ENCODE data around the gene KCNH2. TPM values are rescaled to one million over a fixed set of nuclear protein-coding genes. Genes with fewer than 3 reads are reported as not detected.

KCNH2 gene
- polyA plus RNA-seq, 1 of the 3 experiments (the other 2 are of a cell fraction) = 2.2 TPM

GRCh38 chr7:150931199-150931869, 46.8 kb downstream of the KCNH2 start:
- H3K79me2 ChIP-seq (ENCODE audit: insufficient read depth) = no peaks in the 10 kb centered on the region
- peaks cover 0 to 34% of the 10 kb centered on the region in 2 experiments; a peak in 2 of 4 replicates for H3K4me1 ChIP-seq (ENCODE audit: control insufficient read depth in 1 of 2, insufficient read depth in 2 of 2, low read depth in 1 of 2, low read length in 1 of 2)
- no peaks in the 10 kb centered on the region for H3K9me2 ChIP-seq
- no peaks in the 10 kb centered on the region for H3F3A ChIP-seq (replicated peaks; ENCODE audit: insufficient read depth)
- CTCF ChIA-PET = interaction anchor here (1.0 to 8.5 kb wide), 28 partner anchors 8 to 156 kb away, joined by 3 to 86 read pairs (median 6); no protein-coding TSS in a partner anchor
- no peaks in the 10 kb centered on the region for H3K36me3 ChIP-seq (replicated peaks in 1 of 2; ENCODE audit: control insufficient read depth in 1 of 2, insufficient read depth in 2 of 2, low read length in 1 of 2)
- DNase-seq = peak; percentile 83
- TF ChIP-seq TEAD4 (IDR thresholded peaks at IDR 0.05; ENCODE audit: borderline replicate concordance, insufficient read depth) = no peak
- no peak for TF ChIP-seq USF2 (IDR thresholded peaks at IDR 0.05; ENCODE audit: borderline replicate concordance, low read depth, low read length)
- no peak for TF ChIP-seq NFIC (IDR thresholded peaks at IDR 0.05; ENCODE audit: borderline replicate concordance)
- TF ChIP-seq YY1 (IDR thresholded peaks at IDR 0.05; ENCODE audit: low read depth) = no peak
- TF ChIP-seq MXI1 (IDR thresholded peaks at IDR 0.05; ENCODE audit: low read depth, low read length) = peak; percentile 27; the same call in 1 of the 2 replicates
- TF ChIP-seq TCF12 (IDR thresholded peaks at IDR 0.05) = no peak
- no peak for TF ChIP-seq MAX (IDR thresholded peaks at IDR 0.05; ENCODE audit: low read depth)
- TF ChIP-seq IRF3 (IDR thresholded peaks at IDR 0.05; ENCODE audit: low read depth, low read length) = no peak
- no peak for TF ChIP-seq EZH2phosphoT487 (IDR thresholded peaks at IDR 0.05; ENCODE audit: borderline replicate concordance, low read depth)
- no peak; the same call in 1 of the 2 replicates for TF ChIP-seq FOXJ3 (CRISPR knock-in tag; IDR thresholded peaks at IDR 0.05)
- TF ChIP-seq REST (IDR thresholded peaks at IDR 0.05; ENCODE audit: low read depth, low read length) = no peak
- 0 out of 4 replicates have a peak, but pooled peaks of 1 of the 2 experiments have one; percentile 7 for TF ChIP-seq EP300 (IDR thresholded peaks at IDR 0.05; ENCODE audit: borderline replicate concordance in 1 of 2, low read depth in 1 of 2, low read length in 1 of 2)
- no peak for TF ChIP-seq ELF1 (IDR thresholded peaks at IDR 0.05)
- TF ChIP-seq SMC3 (IDR thresholded peaks at IDR 0.05; ENCODE audit: low read depth, low read length) = no peak; the same call in 1 of the 2 replicates
- TF ChIP-seq GABPA (IDR thresholded peaks at IDR 0.05; ENCODE audit: low read depth) = no peak
- TF ChIP-seq SIN3A (IDR thresholded peaks at IDR 0.05; ENCODE audit: borderline replicate concordance, low read depth, low read length) = no peak
- no peak for TF ChIP-seq TAF1 (IDR thresholded peaks at IDR 0.05; ENCODE audit: borderline replicate concordance, low read depth, low read length)
- TF ChIP-seq FOXM1 (IDR thresholded peaks at IDR 0.05; ENCODE audit: low read depth) = no peak
- peak; percentile 74; the same call in 1 of the 2 replicates for TF ChIP-seq GATA2 (CRISPR knock-in tag; IDR thresholded peaks at IDR 0.05)
- no peak for TF ChIP-seq FOSL2 (IDR thresholded peaks at IDR 0.05; ENCODE audit: borderline replicate concordance, low read depth)
- no peak for TF ChIP-seq CTCF (IDR thresholded peaks at IDR 0.05)
- TF ChIP-seq RCOR1 (IDR thresholded peaks at IDR 0.05; ENCODE audit: low read length) = peak; percentile 82
- no peak for TF ChIP-seq PBX3 (IDR thresholded peaks at IDR 0.05)
- no peak for TF ChIP-seq JUND (IDR thresholded peaks at IDR 0.05)
- TF ChIP-seq NRF1 (IDR thresholded peaks at IDR 0.05; ENCODE audit: low read depth, low read length) = no peak
- no peaks in the 10 kb centered on the region for H4K20me1 ChIP-seq (ENCODE audit: insufficient read depth)
- no peaks in the 10 kb centered on the region for H3K9me3 ChIP-seq
- no peak overlapping the region for H3K9ac ChIP-seq
- H3K27me3 ChIP-seq (ENCODE audit: insufficient read depth) = peaks cover 27% of the 10 kb centered on the region; the same call in 1 of the 2 replicates
- H2AFZ ChIP-seq (ENCODE audit: low read depth) = no peak overlapping the region
- H3K4me3 ChIP-seq (ENCODE audit: low read depth in 2 of 2, low read length in 1 of 2) = no peak overlapping the region
- POLR2A ChIA-PET = interaction anchor here (1.1 to 2.2 kb wide), 10 partner anchors 11 to 563 kb away, joined by 3 to 10 read pairs (median 6); partner anchors contain the start of gene REPIN1
- H3K4me2 ChIP-seq = no peak overlapping the region
- 22% methylated on average over 7 of the region's 7 CpGs for WGBS (ENCODE audit: low lambda C conversion rate)
- peak overlapping the region in 1 of 2 experiments; percentile 78; a peak in 2 of 4 replicates for H3K27ac ChIP-seq (ENCODE audit: low read depth in 2 of 2, low read length in 1 of 2)
